GM18498 (cell line): ENCODE measurements around the gene GRID1.

Experiments used
- ATAC-seq: cut with Tn5 transposase; IDR thresholded peaks from one replicate; pipeline ENCODE4 v1.9.1; 2021; ENCODE audit warnings: mild to moderate bottlenecking, moderate library complexity; ENCODE audit not compliant: unreplicated experiment

GRID1 gene

DNA sequence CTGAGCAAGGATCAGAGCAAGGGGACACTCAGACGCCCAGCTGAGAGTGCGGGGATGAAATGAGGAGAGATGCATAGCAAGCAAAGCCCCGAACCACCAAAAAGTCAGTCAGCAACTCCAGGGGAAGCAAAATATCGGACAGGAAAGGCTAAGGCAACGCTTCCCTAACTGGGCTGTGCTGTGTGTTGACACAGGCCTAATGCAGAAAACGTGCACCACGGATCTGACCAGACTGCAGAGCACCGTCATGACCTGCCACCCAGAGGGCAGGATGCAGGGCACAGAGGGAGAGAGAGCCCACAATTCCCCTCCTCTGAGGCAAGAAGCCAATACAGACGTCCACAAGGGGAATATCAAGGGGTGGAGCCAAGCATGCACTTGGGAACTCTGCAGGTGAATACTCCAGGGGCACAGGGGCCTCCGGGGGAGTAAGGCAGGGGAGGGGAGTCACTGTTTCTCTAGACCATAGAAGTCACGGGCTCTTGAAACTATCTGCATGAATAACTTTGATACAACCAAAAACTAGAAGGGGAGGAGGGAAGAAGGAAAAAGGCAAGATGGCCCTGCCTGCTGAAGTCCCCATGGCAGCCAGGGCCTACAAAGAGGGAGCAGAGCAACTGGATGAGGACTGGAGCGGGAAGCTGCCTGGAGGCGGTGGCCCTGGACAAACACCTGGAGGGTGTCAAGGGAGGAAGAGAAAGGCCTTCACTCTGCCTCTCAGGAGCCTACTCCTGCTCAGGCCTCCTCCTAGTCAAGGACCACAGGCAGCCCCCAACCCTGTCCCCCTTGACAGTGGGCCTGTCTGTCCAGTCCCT is 26.2 kb downstream of the GRID1 start:
- no peak for ATAC-seq

DNA sequence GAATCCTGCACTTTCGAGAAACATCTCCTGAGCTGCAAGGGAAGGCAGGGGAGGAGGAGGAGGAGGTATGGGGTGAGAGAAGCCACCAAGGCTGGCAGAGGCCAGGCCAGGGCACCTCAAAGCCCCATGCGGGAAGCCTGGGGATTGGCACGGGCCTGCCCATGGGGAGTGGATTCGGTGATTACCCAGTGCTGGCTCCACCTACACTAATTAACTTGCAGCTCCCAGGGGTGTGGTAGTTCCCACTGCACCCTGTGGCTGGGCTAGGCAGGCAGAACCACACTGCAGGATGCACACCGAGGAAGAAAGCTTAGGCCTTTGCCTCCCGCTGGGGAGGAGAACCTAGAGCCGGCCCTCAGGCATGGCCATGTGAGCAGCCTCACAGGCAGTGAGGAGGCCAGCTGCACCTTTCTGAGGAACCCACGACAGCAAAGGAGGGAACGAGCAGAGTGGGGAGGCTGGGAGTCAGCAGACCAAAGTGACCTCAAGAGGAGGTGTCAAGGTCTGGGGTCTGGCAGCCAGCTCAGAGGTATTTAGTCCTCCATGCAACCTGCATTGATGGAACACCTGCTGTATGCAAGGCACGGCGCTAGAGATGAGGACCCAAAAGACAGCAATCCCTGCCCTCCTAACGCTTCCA is 27.2 kb downstream of the GRID1 start:
- ATAC-seq = no peak

DNA sequence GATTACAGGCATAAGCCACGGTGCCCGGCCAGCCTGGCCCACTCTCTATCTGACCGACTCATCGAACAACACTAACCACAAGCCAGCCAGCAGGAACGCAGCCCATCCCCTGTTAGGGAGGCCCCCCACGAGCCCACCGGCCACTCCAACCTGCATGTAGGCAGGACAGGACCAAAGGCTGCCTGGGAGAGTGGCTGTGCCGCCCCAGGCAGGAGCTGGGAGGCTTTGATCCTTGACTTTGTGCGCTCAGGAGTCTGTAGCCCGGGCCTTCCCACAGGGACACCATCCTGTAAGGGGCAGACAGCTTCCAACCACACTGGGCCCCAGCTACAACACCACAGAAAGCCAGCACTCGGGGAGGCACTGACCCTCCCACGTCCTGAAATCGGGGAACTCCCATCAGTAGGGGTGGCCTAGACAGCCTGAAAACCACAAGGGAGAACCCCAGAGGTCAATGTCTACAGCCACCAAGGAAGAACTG is 29.4 kb downstream of the GRID1 start:
- ATAC-seq = peak; percentile 62

DNA sequence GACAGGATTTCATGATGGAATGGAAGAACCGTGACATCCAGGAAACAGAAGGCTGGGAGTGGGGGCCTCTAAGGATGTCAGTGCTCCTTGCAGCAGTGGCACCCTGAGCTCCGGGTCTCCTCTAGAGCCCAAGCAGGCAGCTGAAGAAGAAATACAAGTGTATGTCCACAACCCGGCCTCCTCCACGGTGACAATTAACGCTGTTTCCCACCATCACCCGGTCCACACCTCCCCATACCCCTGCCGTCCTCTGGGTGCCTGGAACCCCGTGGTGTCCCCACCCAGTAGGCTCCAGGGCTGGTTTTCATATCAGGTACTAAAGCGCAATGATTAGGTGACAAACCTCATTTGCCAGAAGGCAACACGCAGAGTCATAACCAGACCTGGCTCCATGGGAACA is 30.3 kb downstream of the GRID1 start:
- ATAC-seq = no peak

DNA sequence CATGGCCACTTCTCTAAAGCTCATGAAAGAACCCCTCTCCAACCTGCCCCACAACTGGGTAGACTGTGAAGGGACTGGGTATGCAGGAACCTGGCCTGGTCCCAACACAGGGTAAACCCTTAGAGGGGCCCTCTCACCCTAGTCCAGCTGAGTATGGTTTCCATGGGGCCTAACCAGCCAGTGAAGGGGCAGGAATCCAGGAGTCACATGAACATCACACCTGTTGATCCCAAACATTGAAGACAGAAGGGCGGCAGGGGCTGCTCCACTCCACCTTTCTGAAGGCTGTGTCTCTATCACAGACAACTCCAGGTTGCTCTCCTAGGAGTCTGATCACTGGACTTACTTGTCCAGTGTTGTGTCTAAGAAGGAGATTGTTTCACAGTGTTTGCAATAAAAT is 30.8 kb downstream of the GRID1 start:
- ATAC-seq = no peak

DNA sequence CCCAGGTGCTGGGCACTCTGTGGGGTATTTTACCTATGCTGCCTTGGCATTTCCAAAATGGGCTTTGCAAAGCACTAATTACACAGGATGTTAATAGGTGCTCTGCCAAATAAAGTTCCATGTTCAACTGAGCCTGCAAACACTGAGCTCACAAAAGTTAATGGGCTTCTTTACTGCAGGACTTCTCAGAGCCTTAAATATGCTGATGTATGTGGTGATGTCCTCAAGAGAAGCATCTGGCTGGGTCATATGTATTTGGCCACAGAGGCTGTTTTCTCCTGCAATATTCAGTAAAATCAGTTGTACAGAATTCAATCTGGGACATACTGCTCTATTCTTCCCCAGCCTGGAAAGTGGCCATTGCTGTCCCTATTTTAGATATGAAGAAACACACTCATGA is 31.3 kb downstream of the GRID1 start:
- ATAC-seq = no peak

DNA sequence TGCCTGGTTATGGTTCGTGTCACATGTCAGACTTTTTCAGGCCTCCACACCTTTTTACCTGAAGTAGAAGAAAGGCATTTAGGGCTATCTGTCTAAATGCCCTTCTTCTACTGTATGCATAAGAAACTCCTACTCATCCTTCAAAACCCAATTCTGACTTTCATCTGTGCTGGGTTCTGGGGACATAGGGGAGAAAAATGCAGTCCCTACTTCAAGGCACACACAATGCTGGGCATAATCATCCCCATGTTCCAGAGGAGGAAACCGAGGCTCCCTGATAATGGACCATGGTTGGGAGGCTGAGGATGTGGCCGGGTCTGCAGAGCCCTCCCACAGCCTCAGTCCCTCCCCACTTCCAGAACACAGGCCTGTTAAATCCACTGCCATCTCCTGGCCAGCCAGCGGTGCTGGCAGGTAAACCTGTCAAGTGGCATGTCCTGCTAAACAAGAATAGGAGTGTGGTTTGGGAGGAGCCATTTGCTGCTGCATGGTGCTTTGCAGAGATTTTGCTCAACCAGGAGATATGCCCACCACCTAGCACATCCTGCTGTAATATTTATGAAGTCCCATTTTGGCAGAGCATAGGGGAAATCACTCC is 32.0 kb downstream of the GRID1 start:
- no peak for ATAC-seq

DNA sequence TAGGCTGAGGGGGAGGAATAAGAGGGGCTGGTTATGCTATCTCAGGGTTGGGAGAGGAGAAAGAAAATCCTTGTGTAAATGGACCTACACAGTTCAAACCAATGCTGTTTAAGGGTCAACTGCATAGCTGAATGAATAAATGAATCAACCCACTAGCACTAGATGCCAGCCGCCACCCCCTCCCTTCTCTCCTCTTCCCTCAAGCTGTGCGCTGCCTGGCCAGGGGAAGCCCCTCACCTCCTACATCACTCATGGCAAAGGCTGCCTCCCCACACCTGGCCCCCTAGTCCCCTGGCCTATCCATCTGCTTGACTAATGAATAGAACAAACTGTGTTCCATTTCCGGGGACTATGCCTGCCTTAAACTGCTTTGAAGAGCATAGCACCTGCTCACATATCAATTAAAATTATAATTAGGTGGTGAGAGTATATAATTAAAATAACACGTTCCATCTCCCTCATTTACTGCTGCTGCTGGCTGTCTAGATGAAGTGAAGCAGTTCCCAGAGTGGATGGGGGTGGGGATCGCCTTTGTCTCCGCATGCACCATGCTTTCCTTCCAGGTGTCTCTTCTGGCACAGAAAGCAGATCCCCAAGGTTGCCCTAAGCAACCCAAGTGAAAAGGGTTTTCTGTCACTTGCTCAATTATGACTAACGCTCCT is 32.6 kb downstream of the GRID1 start:
- ATAC-seq = no peak

DNA sequence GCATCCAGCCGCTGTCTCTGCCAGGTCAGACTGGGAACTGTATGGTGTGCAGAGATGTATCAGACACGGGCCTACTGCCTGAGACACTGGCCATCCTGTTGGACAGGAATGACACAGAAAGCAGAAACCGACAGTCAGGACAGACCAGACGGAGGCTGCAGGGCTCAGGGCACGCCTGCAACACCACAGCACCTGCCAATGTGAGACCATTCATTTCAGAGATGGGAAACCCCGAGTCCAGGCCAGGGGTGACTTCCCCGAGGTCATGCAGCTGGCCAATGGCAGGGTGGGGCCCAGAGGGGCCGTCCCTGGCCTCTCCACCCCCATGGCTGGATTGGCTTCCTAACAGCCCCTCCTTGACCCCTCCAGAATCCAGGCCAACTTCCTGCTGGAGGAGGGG is 34.7 kb downstream of the GRID1 start:
- no peak for ATAC-seq

DNA sequence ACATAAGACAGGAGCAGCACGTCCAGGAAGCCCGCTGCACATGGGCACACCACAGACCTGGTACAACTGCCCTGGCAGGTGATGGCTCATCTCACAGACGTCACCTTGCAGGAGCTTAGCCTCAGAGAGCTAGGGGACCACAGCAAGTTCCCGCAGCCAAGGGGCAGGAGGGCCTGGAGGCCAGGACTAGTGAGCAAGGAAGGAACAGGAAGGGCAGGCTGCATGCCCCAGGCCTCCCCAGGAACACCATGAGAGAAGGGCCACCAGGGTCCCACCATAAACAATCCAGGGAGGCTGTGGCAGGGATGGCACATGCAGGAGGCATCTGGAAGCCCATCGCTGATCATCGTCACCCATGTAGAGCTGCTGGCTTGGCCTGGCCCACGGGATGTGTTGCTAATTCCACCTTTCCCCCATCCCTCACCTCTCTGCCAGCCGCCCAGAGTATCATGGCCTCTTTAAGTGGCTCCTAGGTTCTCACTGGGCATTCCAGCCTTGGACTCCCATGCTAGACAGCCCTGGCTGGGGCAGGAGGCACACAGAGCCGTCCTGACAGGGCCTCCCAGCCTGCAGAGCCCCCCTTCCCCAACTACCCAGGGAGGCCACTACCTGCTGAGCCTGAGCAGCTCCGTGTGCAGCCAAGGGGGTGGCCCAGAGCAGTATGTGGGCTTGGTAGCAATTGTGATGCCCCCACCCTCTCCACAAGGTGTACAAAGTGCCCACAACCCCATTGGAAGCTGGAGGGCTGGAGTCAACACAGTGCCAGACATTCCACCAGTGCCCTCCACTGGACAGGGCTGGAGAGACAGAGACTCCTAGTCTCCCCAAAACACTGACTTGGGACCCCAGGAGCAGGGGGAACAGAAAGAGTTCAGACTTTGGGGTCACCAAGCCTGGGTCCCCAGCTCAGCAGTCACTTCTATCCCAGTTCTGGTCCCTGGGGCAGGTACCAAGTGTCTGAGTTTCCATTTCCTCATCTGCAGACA is 35.5 kb downstream of the GRID1 start:
- no peak for ATAC-seq

DNA sequence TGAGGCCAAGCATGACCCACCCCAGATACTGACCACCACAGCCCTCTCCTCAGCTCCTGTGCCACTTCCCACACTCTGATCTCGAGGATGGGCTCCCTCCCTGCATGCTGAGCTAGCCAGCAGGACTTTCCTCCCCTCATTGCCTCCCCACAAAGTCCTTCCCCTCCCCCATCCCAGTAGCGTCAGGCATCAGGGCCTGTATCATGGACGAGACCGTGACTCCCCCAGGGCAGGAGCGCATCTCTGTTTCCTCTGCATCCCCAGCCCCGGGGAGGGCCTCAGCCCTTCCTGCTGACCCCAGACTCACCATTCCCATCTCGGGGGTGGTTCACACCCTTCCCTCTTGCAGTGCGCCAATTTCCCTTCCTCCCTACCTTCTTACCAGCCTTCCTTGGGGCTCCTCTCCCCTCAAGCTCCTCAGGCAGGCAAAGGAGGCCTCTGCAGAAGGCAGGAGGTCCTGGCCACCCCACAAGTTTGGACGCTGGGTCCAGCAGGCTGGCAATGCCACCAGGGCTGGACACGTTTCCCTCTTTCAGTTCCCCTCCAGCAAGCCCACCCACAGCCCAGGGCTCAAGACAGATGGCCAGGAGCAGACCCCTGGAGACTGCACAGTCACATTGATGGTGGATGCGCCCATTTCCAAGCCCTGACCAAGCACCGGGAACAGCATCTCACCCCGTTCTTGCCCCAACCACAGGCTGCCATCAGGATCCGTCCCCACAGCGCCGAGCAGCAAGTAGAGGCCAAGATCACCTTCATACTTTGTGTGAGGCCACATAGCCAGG is 36.5 kb downstream of the GRID1 start:
- ATAC-seq = no peak

DNA sequence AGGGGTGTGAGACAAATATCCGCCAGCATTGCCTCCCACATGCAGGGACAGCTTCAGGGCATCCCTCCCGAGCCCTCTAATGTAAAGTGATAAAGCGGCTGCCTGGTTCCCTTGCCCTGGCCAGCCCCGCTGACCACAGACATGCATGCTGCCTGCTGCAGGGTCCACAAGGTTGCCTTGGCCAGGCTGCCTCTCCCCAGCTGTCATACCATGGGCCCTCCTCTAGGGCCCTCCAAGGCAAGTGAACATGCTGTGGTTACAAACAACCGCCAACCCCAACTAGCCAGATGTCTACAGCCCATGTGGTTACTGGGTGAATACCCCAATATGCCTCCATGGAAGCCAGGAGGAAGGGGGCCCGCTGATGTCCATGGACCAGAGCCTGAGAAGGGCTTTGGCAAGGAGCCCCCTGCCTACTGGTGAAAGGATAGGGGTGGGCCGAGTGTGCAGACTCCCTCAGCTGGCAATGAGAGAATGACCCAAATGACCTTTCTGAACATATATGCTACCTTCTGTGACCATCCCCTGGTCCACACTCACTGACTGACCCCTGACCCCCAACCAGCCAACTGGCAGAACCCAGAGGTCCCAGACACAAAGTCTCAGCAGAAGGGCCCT is 37.4 kb downstream of the GRID1 start:
- no peak for ATAC-seq

DNA sequence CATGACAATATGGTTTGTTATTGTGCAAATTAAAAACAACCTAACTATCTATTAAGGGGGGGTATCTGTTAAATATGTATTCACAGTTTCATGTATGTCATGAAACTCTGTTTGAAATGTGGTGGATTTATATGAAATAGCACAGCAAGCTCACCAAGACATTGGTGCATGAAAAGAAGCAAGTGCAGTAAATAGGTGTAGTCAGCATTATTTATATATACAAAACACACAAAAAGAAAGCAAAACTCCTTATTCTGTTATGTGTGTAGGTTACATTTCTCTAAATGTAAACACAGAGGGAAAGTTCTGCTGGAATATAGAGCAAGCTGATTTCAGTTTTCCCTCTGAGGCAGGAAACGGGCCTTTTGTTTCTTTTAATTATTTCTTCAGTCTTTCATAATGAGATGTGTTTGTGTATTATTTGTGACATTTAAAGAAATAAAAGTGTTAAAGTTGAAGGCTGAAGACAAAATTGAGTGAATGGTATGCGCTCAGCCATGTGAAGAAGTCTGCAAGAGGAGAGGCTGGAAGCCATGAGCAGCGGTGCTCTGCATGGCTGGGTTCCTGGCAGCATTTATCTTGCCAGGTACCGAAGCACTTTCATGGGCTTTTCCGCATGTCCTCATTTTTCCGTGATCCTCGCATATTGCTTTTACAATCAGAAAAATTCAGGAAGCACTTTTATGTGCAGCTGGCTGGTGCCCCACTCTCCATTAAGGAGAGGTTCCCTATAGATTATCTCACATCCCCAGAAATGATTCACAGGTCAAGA is 38.5 kb downstream of the GRID1 start:
- no peak for ATAC-seq

DNA sequence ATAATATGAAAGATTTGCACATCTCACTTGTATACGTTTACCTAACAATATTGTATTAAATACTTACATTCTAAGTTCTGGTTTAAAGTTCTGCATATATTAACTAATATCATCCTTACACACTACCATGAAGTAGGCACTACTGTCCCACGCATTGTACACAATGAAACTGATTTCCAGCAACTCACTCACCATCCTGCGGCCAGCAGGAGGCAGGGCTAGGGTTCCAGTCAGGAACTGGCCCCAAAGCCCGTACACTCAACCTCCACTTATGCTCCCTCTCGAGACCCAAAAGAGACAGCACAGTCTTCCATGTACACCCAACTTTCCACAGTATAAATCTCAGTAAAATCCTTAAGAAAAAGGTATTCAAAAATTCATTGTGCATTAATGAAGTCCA is 41.4 kb downstream of the GRID1 start:
- ATAC-seq = no peak

DNA sequence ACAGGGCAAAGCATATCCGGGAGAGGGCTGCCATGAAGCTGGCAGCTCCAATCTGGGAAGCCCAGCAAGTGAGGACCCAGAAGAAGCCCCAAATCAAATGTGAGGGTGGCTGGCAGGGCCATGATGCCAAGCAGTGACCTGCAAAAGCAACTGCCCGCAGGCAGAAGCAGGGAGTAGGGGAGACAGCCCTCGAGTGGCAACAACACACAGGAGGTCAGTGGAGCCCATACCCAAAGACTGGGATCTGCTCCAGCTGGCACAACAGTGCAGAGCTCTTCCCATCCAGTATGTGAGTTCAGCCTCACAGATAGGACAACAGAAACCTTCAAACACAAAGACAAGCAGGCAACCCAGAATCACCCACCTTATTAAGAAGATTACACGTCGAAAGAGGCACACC is 45.0 kb downstream of the GRID1 start:
- ATAC-seq = no peak

DNA sequence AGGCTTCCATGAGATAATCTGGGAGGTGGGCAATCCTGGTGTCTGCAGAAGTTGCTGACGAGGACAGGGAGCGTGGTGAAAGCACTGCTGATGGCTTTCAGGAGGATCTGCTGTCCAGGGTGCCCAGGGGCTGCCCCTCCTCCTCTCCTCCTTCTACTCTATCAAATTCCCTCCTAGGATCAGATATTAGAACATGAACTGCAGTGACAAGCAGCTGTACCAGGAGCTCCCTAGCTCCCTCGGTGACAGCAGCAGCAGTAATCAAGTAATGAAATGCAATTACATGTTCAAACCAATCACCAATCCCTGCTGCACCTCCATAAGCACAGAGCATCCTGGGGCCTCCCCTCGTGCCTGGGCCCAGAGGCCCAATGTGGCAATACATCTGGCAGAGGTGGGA is 46.9 kb downstream of the GRID1 start:
- no peak for ATAC-seq

DNA sequence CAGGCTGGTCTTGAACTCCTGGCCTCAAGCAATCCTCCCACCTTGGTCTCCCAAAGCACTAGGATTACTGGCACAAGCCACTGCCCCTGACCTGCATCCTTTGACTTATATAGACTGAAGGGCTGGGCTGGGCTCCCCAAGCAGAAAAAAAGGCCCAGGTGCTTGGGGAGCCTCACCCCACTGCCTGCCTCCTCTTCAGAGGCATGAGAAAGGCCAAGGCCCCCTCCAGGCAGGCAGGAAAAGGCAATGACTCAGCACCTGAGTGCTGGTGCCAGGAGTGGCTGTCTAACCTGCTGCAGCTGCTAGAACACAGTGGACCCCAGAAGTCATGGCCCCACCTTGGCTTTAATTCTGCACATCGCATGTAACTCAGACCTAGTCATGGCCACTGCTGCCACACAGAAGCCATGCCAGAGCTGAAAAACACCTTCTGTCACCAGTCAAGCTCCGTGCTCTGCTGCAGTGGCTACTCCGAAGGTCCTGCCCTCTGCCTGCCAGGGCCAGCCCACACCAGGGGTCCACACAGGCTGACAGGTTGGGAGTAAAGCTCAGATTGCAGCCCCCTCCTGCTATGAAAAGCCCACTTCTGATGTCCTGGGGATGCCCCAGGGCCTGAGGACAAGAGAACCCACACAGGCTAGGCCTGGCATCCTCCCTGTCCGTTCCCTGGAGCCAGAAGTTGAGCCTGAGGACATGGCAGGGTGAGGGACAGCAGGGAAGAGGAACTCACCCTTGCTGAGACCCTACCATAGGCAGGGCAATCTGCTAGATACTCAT is 48.5 kb downstream of the GRID1 start:
- ATAC-seq = no peak

DNA sequence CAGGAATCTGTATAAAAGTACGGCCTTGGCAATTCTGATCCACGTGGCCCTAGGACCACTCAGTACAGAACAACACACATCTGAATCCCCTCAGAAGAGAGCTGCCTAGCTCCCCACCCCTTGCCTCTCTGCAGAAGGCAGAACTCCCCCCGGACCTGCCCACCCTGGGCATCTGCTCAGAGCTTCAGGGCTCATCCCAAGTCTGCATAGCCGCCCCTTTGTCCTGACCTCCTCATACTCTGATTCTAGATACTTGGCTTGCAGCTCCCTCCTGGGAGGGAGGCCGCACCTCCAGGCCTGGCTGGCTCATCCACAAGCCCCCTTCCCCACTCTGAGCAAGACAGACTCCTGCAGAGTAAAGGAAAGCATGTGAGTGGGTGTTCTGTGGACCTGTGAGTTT is 49.6 kb downstream of the GRID1 start:
- ATAC-seq = no peak
